Fibroblast of pulmonary artery (primary cell): ENCODE measurements around the gene GRM7.

Source experiments
- DNase-seq: peaks from one replicate; pipeline ENCODE4 v3.0.0-alpha.2; 2010; ENCODE audit warnings: low read depth
- H3K4me3 ChIP-seq: replicated peaks from 2 replicates; pipeline ENCODE4 v1.5.1; 2011; ENCODE audit warnings: low read depth, mild to moderate bottlenecking, control low read depth, low read length, moderate library complexity
- TF ChIP-seq, protein P1 (sequence below): IDR thresholded peaks from 2 replicates; pipeline ENCODE4 v1.5.1; 2011; ENCODE audit warnings: mild to moderate bottlenecking, control low read depth, low read length, inconsistent platforms; ENCODE audit errors: missing control alignments

GRM7 gene

DNA sequence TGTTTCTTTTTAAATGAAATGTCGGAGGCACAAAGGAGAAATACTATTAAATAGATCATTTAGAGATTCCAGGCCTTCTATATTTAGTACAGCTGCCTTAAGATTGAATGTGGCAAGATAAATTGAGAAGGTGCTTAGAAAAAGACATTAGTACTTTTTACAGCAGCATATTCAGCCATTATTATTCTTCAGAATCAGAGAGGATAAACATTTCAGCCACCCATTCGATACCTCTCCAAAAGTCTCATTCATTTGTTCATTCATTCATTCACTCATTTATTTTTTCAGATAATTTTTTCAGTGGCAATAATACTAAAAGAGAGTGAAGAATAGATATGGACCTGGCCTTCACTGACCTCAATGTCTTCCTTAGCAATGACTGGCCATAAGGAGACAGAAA is 347.0 kb downstream of the GRM7 start:
- TF ChIP-seq, protein P1, sequence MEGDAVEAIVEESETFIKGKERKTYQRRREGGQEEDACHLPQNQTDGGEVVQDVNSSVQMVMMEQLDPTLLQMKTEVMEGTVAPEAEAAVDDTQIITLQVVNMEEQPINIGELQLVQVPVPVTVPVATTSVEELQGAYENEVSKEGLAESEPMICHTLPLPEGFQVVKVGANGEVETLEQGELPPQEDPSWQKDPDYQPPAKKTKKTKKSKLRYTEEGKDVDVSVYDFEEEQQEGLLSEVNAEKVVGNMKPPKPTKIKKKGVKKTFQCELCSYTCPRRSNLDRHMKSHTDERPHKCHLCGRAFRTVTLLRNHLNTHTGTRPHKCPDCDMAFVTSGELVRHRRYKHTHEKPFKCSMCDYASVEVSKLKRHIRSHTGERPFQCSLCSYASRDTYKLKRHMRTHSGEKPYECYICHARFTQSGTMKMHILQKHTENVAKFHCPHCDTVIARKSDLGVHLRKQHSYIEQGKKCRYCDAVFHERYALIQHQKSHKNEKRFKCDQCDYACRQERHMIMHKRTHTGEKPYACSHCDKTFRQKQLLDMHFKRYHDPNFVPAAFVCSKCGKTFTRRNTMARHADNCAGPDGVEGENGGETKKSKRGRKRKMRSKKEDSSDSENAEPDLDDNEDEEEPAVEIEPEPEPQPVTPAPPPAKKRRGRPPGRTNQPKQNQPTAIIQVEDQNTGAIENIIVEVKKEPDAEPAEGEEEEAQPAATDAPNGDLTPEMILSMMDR, result no peak
- DNase-seq, result no peak
- H3K4me3 ChIP-seq, result no peak overlapping the region

DNA sequence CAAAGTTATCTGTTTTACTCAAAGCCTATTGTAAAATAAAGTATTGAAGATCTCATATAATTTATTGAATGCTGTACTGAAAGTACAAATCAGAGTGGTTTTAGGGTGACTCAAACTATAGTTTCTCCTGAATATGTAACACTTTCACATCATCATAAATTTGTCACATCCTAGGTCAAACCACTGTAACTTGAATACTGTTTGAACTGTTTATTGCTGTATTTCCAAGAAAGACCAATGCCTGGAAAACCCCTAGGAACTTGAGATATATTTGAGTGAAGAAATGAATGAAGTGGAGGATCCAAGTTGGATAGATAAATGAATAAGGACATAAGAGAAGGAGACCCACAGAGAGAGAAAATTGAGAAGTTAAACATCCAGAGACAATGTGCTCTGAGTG is 348.2 kb downstream of the GRM7 start:
- H3K4me3 ChIP-seq, result no peak overlapping the region
- DNase-seq, result no peak
- TF ChIP-seq, protein P1, result no peak

DNA sequence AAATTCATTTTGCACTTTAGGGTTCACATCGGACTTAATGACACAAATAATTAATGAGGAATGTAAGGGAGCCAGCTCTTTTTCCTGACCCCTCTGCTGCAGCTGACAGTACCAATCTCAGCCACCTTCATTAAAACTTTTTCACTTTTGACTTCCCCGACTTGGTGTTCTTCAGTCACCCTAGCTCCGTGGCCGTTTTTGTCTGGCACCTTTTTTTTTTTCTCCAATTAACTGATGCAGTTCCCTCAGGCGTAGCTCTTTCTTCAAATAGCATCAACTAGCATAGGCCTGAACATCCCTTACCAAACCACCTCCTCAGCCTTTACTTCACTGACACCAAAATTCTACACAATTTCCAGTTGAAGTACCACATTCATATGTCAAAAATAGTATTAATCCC is 350.8 kb downstream of the GRM7 start:
- H3K4me3 ChIP-seq, result no peak overlapping the region
- TF ChIP-seq, protein P1, result no peak
- DNase-seq, result no peak

DNA sequence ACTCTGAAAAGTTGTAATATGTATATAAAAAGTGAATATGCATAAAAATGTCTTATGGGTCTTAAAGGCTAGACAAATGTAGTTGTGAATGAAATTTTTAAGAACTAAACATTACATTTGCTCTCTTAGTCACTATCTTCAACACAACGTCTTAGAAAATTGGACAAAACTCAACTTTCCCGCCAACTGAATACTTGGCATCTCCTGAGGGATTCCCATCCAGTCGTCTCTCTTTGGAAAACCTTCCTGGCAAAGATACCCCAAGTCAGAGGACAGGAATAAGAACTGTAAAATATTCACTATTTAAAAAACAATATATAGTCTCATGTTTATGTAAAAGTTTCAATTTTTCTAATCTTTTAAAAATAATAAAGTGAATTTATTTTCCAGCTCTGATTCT is 354.8 kb downstream of the GRM7 start:
- DNase-seq, result no peak
- H3K4me3 ChIP-seq, result no peak overlapping the region
- TF ChIP-seq, protein P1, result no peak

DNA sequence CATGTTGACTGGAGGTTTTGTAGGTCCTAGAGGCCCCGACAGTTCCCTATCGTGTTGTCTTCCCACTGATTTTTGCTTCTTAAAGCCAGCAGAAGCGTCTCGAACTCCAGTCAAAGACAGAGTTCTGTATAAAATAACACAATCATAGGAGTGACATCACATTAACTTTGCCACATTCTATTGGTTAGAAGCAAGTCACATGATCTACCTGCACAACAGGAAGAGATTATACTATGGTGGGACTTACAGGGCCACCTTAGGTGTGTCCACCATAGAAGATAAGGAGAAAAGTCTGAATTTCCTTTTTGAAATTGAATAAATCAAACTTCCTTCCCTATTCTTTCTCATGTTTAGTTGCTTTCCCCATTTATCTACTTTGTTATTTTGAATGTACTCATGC is 365.5 kb downstream of the GRM7 start:
- H3K4me3 ChIP-seq, result no peak overlapping the region
- DNase-seq, result no peak
- TF ChIP-seq, protein P1, result no peak

DNA sequence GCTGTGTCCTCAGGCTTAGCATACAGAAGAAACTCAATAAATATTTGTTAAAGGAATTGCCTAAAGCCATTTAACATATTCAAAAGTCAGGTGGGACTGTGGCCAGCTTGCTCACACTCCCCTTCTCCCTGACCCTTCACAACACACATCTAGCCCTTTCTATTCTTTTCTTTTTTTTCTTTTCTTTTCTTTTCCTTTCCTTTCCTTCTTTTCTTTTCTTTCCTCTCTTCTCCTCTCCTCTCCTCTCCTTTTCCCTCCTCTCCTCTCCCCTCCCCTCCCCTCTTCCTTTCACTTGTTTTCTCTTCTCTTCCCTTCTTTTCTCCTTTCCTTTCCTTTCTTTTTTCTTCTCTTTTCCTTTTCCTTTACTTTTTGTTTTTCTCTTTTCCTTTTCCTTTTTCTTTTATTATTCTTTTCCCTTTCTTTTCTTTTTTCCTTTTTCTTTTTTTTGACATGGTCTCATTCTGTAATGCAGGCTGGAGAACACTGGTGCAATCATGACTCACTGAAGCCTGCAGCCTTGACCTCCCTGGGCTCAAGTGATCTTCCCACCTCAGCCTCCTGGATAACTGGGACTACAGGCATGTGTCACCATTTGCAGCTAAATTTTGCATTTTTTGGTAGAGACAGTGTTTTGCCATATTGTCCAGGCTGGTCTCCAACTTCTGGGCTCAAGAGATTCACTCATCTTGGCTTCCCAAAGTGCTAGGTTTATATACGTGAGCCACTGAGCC is 377.8 kb downstream of the GRM7 start:
- no peak overlapping the region for H3K4me3 ChIP-seq
- TF ChIP-seq, protein P1, result no peak
- DNase-seq, result no peak
